ENCODE measurements around the gene ZNF385A.

The ZNF385A gene

GRCh38 chr12:54428050-54429013, 43.8 kb upstream of the ZNF385A start:
- TF ChIP-seq FOXP2 (optimal IDR thresholded peaks at IDR 0.05; ENCODE audit: borderline replicate concordance, extremely low read depth, extremely low read length, insufficient read depth) (no peak), TAF1 (IDR thresholded peaks at IDR 0.05; ENCODE audit: borderline replicate concordance, insufficient read depth, low read length) (no peak), POLR2AphosphoS5 (IDR thresholded peaks at IDR 0.05; ENCODE audit: low read depth, low read length) (no peak), SIN3A (IDR thresholded peaks at IDR 0.05; ENCODE audit: borderline replicate concordance, insufficient read depth, low read length) (no peak), REST (IDR thresholded peaks at IDR 0.05; ENCODE audit: insufficient read depth in 1 of 2, low read depth in 2 of 2, low read length in 2 of 2) (no peak)

GRCh38 chr12:54427106-54427505, 42.6 kb upstream of the ZNF385A start:
- TF ChIP-seq REST (IDR thresholded peaks at IDR 0.05; ENCODE audit: insufficient read depth in 1 of 2, low read depth in 2 of 2, low read length in 2 of 2) (no peak), TAF1 (IDR thresholded peaks at IDR 0.05; ENCODE audit: borderline replicate concordance, insufficient read depth, low read length) (no peak), FOXP2 (optimal IDR thresholded peaks at IDR 0.05; ENCODE audit: borderline replicate concordance, extremely low read depth, extremely low read length, insufficient read depth) (no peak), POLR2AphosphoS5 (IDR thresholded peaks at IDR 0.05; ENCODE audit: low read depth, low read length) (no peak), SIN3A (IDR thresholded peaks at IDR 0.05; ENCODE audit: borderline replicate concordance, insufficient read depth, low read length) (no peak)

GRCh38 chr12:54426690-54427089, 42.2 kb upstream of the ZNF385A start:
- TF ChIP-seq REST (IDR thresholded peaks at IDR 0.05; ENCODE audit: insufficient read depth in 1 of 2, low read depth in 2 of 2, low read length in 2 of 2) = no peak
- TF ChIP-seq TAF1 (IDR thresholded peaks at IDR 0.05; ENCODE audit: borderline replicate concordance, insufficient read depth, low read length) = no peak

- TF ChIP-seq REST (IDR thresholded peaks at IDR 0.05; ENCODE audit: insufficient read depth in 1 of 2, low read depth in 2 of 2, low read length in 2 of 2) (no peak), SIN3A (IDR thresholded peaks at IDR 0.05; ENCODE audit: borderline replicate concordance, insufficient read depth, low read length) (no peak), TAF1 (IDR thresholded peaks at IDR 0.05; ENCODE audit: borderline replicate concordance, insufficient read depth, low read length) (no peak), FOXP2 (optimal IDR thresholded peaks at IDR 0.05; ENCODE audit: borderline replicate concordance, extremely low read depth, extremely low read length, insufficient read depth) (no peak), POLR2AphosphoS5 (IDR thresholded peaks at IDR 0.05; ENCODE audit: low read depth, low read length) (no peak)
Observed at GRCh38 chr12:54425702-54426101, 41.2 kb upstream of the ZNF385A start.

Data from PFSK-1 (cell line).